ENCODE results near the gene CRNN. TPM values are rescaled to one million over a fixed set of nuclear protein-coding genes. Genes with fewer than 3 reads are reported as not detected.

Gene CRNN
- total and polyA plus RNA-seq, 9 donors: 0.46 TPM; not detected in 8

DNA sequence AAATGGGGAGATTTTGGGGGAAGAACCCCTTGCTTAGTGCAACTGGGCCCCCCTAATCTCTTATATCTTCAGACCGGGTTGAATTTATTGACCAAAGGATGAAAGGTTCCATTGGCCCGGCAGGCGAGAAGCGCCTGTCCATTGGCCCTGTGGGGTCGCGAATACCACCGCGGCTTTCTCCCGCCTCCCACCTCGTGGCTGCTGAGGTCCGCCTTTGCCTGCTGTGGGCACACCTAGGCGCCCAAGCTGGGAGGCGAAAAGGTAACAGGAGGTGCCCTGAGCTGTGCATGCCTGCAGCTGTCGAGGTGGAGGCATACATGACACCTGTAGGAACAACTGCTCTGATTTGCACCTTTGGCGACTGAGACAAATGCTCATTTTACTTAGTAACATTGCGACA is 33.1 kb downstream of the CRNN start:
- intact Hi-C loops (cut with DNase I): no loop called here
- H3K9me3 ChIP-seq: no peaks in the 10 kb centered on the region

GRCh38 chr1:152374451-152374850 is 39.6 kb downstream of the CRNN start:
- Histone ChIP-seq H3K36me3 (no peaks in the 10 kb centered on the region), H3K4me3 (no peak overlapping the region), H3K27ac (no peak overlapping the region), H3K4me1 (ENCODE audit: insufficient read depth) (no peaks in the 10 kb centered on the region), H3K9me3 (no peaks in the 10 kb centered on the region), H3K27me3 (no peaks in the 10 kb centered on the region)
- TF ChIP-seq POLR2A (IDR thresholded peaks at IDR 0.05) (no peak), EP300 (IDR thresholded peaks at IDR 0.05) (no peak), CTCF (IDR thresholded peaks at IDR 0.05) (no peak)
- intact Hi-C loops (cut with DNase I): no loop called here
- DNase-seq: no peak
- WGBS, 3 donors: 65 to 88% (median 76%) methylated on average over 3 of the region's 3 CpGs

More for the DNA sequence above, 33.1 kb downstream of the CRNN start:
- WGBS, 3 donors: 70 to 81% (median 73%) methylated on average over 16 of the region's 16 CpGs
- Histone ChIP-seq H3K4me3 (no peak overlapping the region), H3K27me3 (no peaks in the 10 kb centered on the region), H3K36me3 (no peaks in the 10 kb centered on the region), H3K27ac (no peak overlapping the region), H3K4me1 (ENCODE audit: insufficient read depth) (no peaks in the 10 kb centered on the region)
- no peak for DNase-seq
- TF ChIP-seq EP300 (IDR thresholded peaks at IDR 0.05): no peak
- TF ChIP-seq POLR2A (IDR thresholded peaks at IDR 0.05): no peak
- TF ChIP-seq CTCF (IDR thresholded peaks at IDR 0.05): no peak

DNA sequence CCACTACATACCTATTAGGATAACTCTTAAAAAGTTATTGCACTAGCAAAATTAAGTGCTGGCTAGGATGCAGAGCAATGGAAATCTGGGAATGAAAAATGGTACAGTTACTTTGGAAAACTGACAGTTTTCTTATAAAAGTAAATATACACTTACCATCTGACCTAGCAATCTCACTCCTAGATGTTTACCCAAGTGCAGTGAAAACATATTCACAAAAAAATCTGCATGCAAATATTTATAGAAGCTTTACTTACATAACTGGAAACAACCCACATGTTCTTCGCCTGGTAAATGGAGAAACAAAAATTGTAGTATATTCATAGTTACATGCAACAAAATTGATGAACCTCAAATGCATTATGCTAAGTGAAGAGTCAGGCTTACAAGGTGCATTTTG is 41.4 kb downstream of the CRNN start:
- Histone ChIP-seq H3K4me1 (ENCODE audit: insufficient read depth) (no peaks in the 10 kb centered on the region), H3K27ac (no peak overlapping the region), H3K36me3 (no peaks in the 10 kb centered on the region), H3K27me3 (no peaks in the 10 kb centered on the region), H3K4me3 (no peak overlapping the region), H3K9me3 (peaks cover 0 to 4% of the 10 kb centered on the region in 2 donors)
- TF ChIP-seq POLR2A (IDR thresholded peaks at IDR 0.05) (no peak), EP300 (IDR thresholded peaks at IDR 0.05) (no peak), CTCF (IDR thresholded peaks at IDR 0.05) (no peak)
- intact Hi-C loops (cut with DNase I): no loop called here
- DNase-seq: no peak
- WGBS, 3 donors: 46 to 57% (median 47%) methylated on average over 1 of the region's 1 CpG

DNA sequence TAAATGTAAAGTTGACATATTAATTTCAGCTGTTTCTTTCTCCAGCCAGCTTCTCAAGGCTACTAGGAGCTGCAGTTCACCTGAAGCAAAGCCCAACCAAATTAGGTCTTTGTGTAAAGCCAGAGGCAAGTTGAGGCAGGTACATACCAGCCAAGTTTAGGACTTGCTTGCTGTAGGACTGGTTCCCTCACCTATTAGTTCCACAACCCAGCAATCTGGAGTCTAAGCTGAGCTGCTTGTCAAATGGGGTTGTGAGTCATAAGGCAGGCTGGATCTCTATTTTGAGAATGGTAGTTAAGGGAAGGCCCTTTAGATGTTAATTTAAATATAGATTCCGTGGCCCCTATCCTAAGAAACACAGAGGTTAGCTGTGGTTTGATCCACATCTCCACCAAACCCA is 46.6 kb downstream of the CRNN start:
- no peaks in the 10 kb centered on the region for H3K36me3 ChIP-seq
- peaks cover 0 to 4% of the 10 kb centered on the region in 2 donors for H3K9me3 ChIP-seq
- no peak for DNase-seq
- TF ChIP-seq POLR2A (IDR thresholded peaks at IDR 0.05) (no peak), EP300 (IDR thresholded peaks at IDR 0.05) (no peak)
- H3K27me3 ChIP-seq: no peaks in the 10 kb centered on the region
- no peak overlapping the region for H3K27ac ChIP-seq
- 35 to 55% (median 41%) methylated on average over 1 of the region's 1 CpG for WGBS, 3 donors
- intact Hi-C loops (cut with DNase I): no loop called here
- no peak overlapping the region for H3K4me3 ChIP-seq
- H3K4me1 ChIP-seq (ENCODE audit: insufficient read depth): no peaks in the 10 kb centered on the region

GRCh38 chr1:152359906-152360305 is 54.2 kb downstream of the CRNN start, which contains the start of gene FLG2:
Gene FLG2 (minus strand): TSS chr1:152360006. CDS start chr1:152358884, 1,122 bp downstream.
- Histone ChIP-seq H3K4me1 (ENCODE audit: insufficient read depth) (no peaks in the 10 kb centered on the region), H3K27ac (no peak within 1 kb of the TSS), H3K36me3 (no peaks in the 10 kb centered on the region), H3K4me3 (no peak within 1 kb of the TSS), H3K27me3 (no peaks in the 10 kb centered on the region), H3K9me3 (no peaks in the 10 kb centered on the region)
- intact Hi-C loops (cut with DNase I): no loop called here
- no peak for DNase-seq
- 82 to 90% (median 87%) methylated on average over 2 of the region's 2 CpGs for WGBS, 3 donors
- no peak for TF ChIP-seq POLR2A (IDR thresholded peaks at IDR 0.05)
- no peak for TF ChIP-seq EP300 (IDR thresholded peaks at IDR 0.05)
- TF ChIP-seq CTCF (IDR thresholded peaks at IDR 0.05): no peak

Small RNAs within 50 kb of the gene (small RNA-seq; reads per million reads assigned to genes)
- not detected for gene HMGN3P1

Other genes with a start within 250 kb of the CRNN start
- gene HRNR, start 190.1 kb downstream of the CRNN start, total RNA-seq: not detected
- not detected for gene HRNR, start 190.1 kb downstream of the CRNN start, polyA plus RNA-seq
- gene FLG, start 89.0 kb downstream of the CRNN start, total RNA-seq: not detected
- under 1 TPM in 1 of 2 donors, not detected in 1; 0.01 TPM for gene FLG, start 89.0 kb downstream of the CRNN start, polyA plus RNA-seq
- not detected for gene FLG2, start 54.3 kb downstream of the CRNN start, total RNA-seq
- not detected for gene FLG2, start 54.3 kb downstream of the CRNN start, polyA plus RNA-seq
- not detected for gene LCE5A, start 96.5 kb upstream of the CRNN start, total RNA-seq
- gene LCE5A, start 96.5 kb upstream of the CRNN start, polyA plus RNA-seq: not detected
- gene CRCT1, start 100.2 kb upstream of the CRNN start, total RNA-seq: not detected
- not detected for gene CRCT1, start 100.2 kb upstream of the CRNN start, polyA plus RNA-seq
- not detected for gene LCE3E, start 152.5 kb upstream of the CRNN start, total RNA-seq
- gene LCE3E, start 152.5 kb upstream of the CRNN start, polyA plus RNA-seq: not detected
- not detected for gene LCE3D, start 166.3 kb upstream of the CRNN start, total RNA-seq
- not detected for gene LCE3D, start 166.3 kb upstream of the CRNN start, polyA plus RNA-seq
- gene LCE3C, start 186.0 kb upstream of the CRNN start, total RNA-seq: not detected
- not detected for gene LCE3C, start 186.0 kb upstream of the CRNN start, polyA plus RNA-seq
- not detected for gene LCE3B, start 199.5 kb upstream of the CRNN start, total RNA-seq
- not detected for gene LCE3B, start 199.5 kb upstream of the CRNN start, polyA plus RNA-seq
- gene LCE3A, start 208.8 kb upstream of the CRNN start, total RNA-seq: not detected
- not detected for gene LCE3A, start 208.8 kb upstream of the CRNN start, polyA plus RNA-seq
- not detected for gene LCE2D, start 249.1 kb upstream of the CRNN start, total RNA-seq
- gene LCE2D, start 249.1 kb upstream of the CRNN start, polyA plus RNA-seq: not detected

Measured in ovary (tissue), 9 donors.